T-helper 22 cell (primary cell): Measurements from ENCODE around the gene NUDT4B.
"Not testable (repeated sequence)": the region's sequence is repeated elsewhere in the genome, so short reads cannot be mapped to it uniquely, and the experiment has no call there.

Source experiments
- DNase-seq: peaks from one replicate; pipeline ENCODE4 v3.0.0-alpha.2; 2020; ENCODE audit warnings: low read depth

Gene NUDT4B

GRCh38 chr1:148738667-148739066 is 9.9 kb upstream of the NUDT4B start:
- not testable (repeated sequence) for DNase-seq

- DNase-seq: not testable (repeated sequence)
Measured at GRCh38 chr1:148743200-148743599, 5.4 kb upstream of the NUDT4B start.

GRCh38 chr1:148743726-148744720 is 4.6 kb upstream of the NUDT4B start:
- not testable (repeated sequence) for DNase-seq

GRCh38 chr1:148749335-148749681 is 734 bp downstream of the NUDT4B start:
- DNase-seq: not testable (repeated sequence)

GRCh38 chr1:148756231-148756630 is 7.7 kb downstream of the NUDT4B start:
- not testable (repeated sequence) for DNase-seq

GRCh38 chr1:148757446-148757845 is 8.9 kb downstream of the NUDT4B start:
- DNase-seq: not testable (repeated sequence)

GRCh38 chr1:148758412-148758811 is 9.8 kb downstream of the NUDT4B start:
- DNase-seq: not testable (repeated sequence)

- not testable (repeated sequence) for DNase-seq
Measured at GRCh38 chr1:148758925-148759324, 10.4 kb downstream of the NUDT4B start.

- not testable (repeated sequence) for DNase-seq
Measured at GRCh38 chr1:148759749-148760148, 11.2 kb downstream of the NUDT4B start.

- DNase-seq: not testable (repeated sequence)
Measured at GRCh38 chr1:148760206-148760605, 11.6 kb downstream of the NUDT4B start.

- not testable (repeated sequence) for DNase-seq
Measured at GRCh38 chr1:148761360-148761759, 12.8 kb downstream of the NUDT4B start.

- DNase-seq: not testable (repeated sequence)
Measured at GRCh38 chr1:148765238-148766019, 16.9 kb downstream of the NUDT4B start.

GRCh38 chr1:148768541-148768940 is 20.0 kb downstream of the NUDT4B start:
- DNase-seq: not testable (repeated sequence)

- DNase-seq: not testable (repeated sequence)
Measured at GRCh38 chr1:148769495-148769894, 20.9 kb downstream of the NUDT4B start.

- DNase-seq: not testable (repeated sequence)
Measured at GRCh38 chr1:148773690-148774089, 25.1 kb downstream of the NUDT4B start.

GRCh38 chr1:148774102-148774501 is 25.5 kb downstream of the NUDT4B start:
- DNase-seq: not testable (repeated sequence)

GRCh38 chr1:148775263-148775662 is 26.7 kb downstream of the NUDT4B start:
- not testable (repeated sequence) for DNase-seq

- DNase-seq: not testable (repeated sequence)
Measured at GRCh38 chr1:148777649-148778048, 29.1 kb downstream of the NUDT4B start.

GRCh38 chr1:148780404-148780803 is 31.8 kb downstream of the NUDT4B start:
- DNase-seq: not testable (repeated sequence)

- not testable (repeated sequence) for DNase-seq
Measured at GRCh38 chr1:148791543-148792099, 43.0 kb downstream of the NUDT4B start.

- DNase-seq: not testable (repeated sequence)
Measured at GRCh38 chr1:148793762-148794332, 45.3 kb downstream of the NUDT4B start.
